OCI-LY1 (cell line): ENCODE results near the gene ATG5.

ENCODE experiments used
- H2AFZ ChIP-seq: fragments of 200-600 bp; sonication (generic), shearing (Covaris generic); 2 replicates; pipeline ENCODE4 v1.6.0; 2014; ENCODE audit warnings: antibody characterized with exemption, mild to moderate bottlenecking, low read length
- H3F3A ChIP-seq: fragments of 200-600 bp; sonication (generic), shearing (Covaris generic); 2 replicates; pipeline ENCODE4 v1.6.0; 2014; ENCODE audit warnings: mild to moderate bottlenecking, antibody characterized with exemption, low read length, moderate library complexity; ENCODE audit not compliant: insufficient read depth
- H3K27ac ChIP-seq: fragments of 200-600 bp; sonication (generic); 2 replicates; pipeline ENCODE4 v1.5.1; 2014; ENCODE audit warnings: low read length, mixed run types, mild to moderate bottlenecking, low read depth; ENCODE audit not compliant: poor library complexity, severe bottlenecking
- H3K27me3 ChIP-seq: fragments of 200-600 bp; sonication (generic); 2 replicates; pipeline ENCODE4 v1.6.0; 2014; ENCODE audit warnings: antibody characterized with exemption, mild to moderate bottlenecking, low read length, moderate library complexity; ENCODE audit not compliant: insufficient read depth
- H3K36me3 ChIP-seq: fragments of 200-600 bp; sonication (generic); 2 replicates; pipeline ENCODE4 v1.6.1; 2014; ENCODE audit warnings: mild to moderate bottlenecking, antibody characterized with exemption, low read length, moderate library complexity, mixed read lengths; ENCODE audit not compliant: insufficient read depth
- H3K4me1 ChIP-seq: fragments of 200-600 bp; sonication (generic); 2 replicates; pipeline ENCODE4 v1.5.1; 2014; ENCODE audit warnings: mild to moderate bottlenecking, low read length, moderate library complexity; ENCODE audit not compliant: insufficient read depth, severe bottlenecking
- H3K4me2 ChIP-seq: fragments of 200-600 bp; sonication (generic), shearing (Covaris generic); 2 replicates; pipeline ENCODE4 v1.6.1; 2014; ENCODE audit warnings: low read length
- H3K4me3 ChIP-seq: fragments of 200-600 bp; sonication (generic); 2 replicates; pipeline ENCODE4 v1.5.1; 2014; ENCODE audit warnings: low read length, low read depth, mild to moderate bottlenecking, mixed read lengths; ENCODE audit not compliant: poor library complexity, severe bottlenecking
- H3K79me2 ChIP-seq: fragments of 200-600 bp; shearing (Covaris generic); 2 replicates; pipeline ENCODE4 v1.6.1; 2016; ENCODE audit warnings: mixed run types, low read length, mixed read lengths; ENCODE audit not compliant: insufficient read depth
- H3K9ac ChIP-seq: fragments of 200-600 bp; sonication (generic), shearing (Covaris generic); 2 replicates; pipeline ENCODE4 v1.6.1; 2014; ENCODE audit warnings: mild to moderate bottlenecking, low read length, mixed read lengths
- H3K9me2 ChIP-seq: fragments of 200-600 bp; sonication (generic), shearing (Covaris generic); 2 replicates; pipeline ENCODE4 v1.6.1; 2014; ENCODE audit warnings: low read depth, mild to moderate bottlenecking, low read length, mixed read lengths
- H3K9me3 ChIP-seq: fragments of 200-600 bp; shearing (Covaris generic); 2 replicates; pipeline ENCODE4 v1.6.1; 2014; ENCODE audit warnings: low read length, mixed read lengths
- H4K20me1 ChIP-seq: fragments of 200-600 bp; sonication (generic), shearing (Covaris generic); 2 replicates; pipeline ENCODE4 v1.6.0; 2016; ENCODE audit warnings: mild to moderate bottlenecking, low read length; ENCODE audit not compliant: insufficient read depth
- CTCF ChIP-seq: fragments of 200-600 bp; sonication (generic), shearing (Covaris generic); IDR thresholded peaks from 2 replicates; pipeline ENCODE4 v1.5.1; 2017; ENCODE audit warnings: mild to moderate bottlenecking, antibody characterized with exemption, low read length, moderate library complexity, mixed read lengths
- EZH2 ChIP-seq: fragments of 200-600 bp; sonication (generic), shearing (Covaris generic); IDR thresholded peaks from 2 replicates; pipeline ENCODE4 v1.8.0; 2017; ENCODE audit warnings: borderline replicate concordance, mixed run types, mild to moderate bottlenecking, antibody characterized with exemption, low read length, moderate library complexity, mixed read lengths

Gene ATG5

GRCh38 chr6:106370639-106371038 lies 45.1 kb upstream of the ATG5 start:
- Histone ChIP-seq H3K36me3 (no peaks in the 10 kb centered on the region), H3K27ac (no peak overlapping the region), H3F3A (no peaks in the 10 kb centered on the region), H3K27me3 (no peaks in the 10 kb centered on the region), H4K20me1 (no peaks in the 10 kb centered on the region), H3K4me1 (no peaks in the 10 kb centered on the region), H3K79me2 (no peaks in the 10 kb centered on the region), H3K4me2 (no peak overlapping the region), H2AFZ (no peak overlapping the region), H3K9me3 (no peaks in the 10 kb centered on the region), H3K9me2 (no peaks in the 10 kb centered on the region), H3K4me3 (no peak overlapping the region), H3K9ac (no peak overlapping the region)
- TF ChIP-seq EZH2 (no peak), CTCF (no peak)

- Histone ChIP-seq H2AFZ (no peak overlapping the region), H3K79me2 (no peaks in the 10 kb centered on the region), H3K36me3 (no peaks in the 10 kb centered on the region), H3F3A (no peaks in the 10 kb centered on the region), H3K4me3 (no peak overlapping the region), H3K27me3 (no peaks in the 10 kb centered on the region), H3K9me2 (no peaks in the 10 kb centered on the region), H3K4me1 (no peaks in the 10 kb centered on the region), H3K4me2 (no peak overlapping the region), H3K9ac (no peak overlapping the region), H4K20me1 (no peaks in the 10 kb centered on the region), H3K27ac (no peak overlapping the region), H3K9me3 (no peaks in the 10 kb centered on the region)
- no peak for TF ChIP-seq CTCF
- no peak for TF ChIP-seq EZH2
Measured at GRCh38 chr6:106369739-106370138, 44.2 kb upstream of the ATG5 start.

- no peak for TF ChIP-seq CTCF
- no peak for TF ChIP-seq EZH2
- H4K20me1 ChIP-seq = no peaks in the 10 kb centered on the region
- no peaks in the 10 kb centered on the region for H3K9me2 ChIP-seq
- no peaks in the 10 kb centered on the region for H3K79me2 ChIP-seq
- no peaks in the 10 kb centered on the region for H3K36me3 ChIP-seq
- H3K4me2 ChIP-seq = no peak overlapping the region
- no peaks in the 10 kb centered on the region for H3F3A ChIP-seq
- H3K9me3 ChIP-seq = no peaks in the 10 kb centered on the region
- H3K4me3 ChIP-seq = no peak overlapping the region
- no peaks in the 10 kb centered on the region for H3K27me3 ChIP-seq
- H3K27ac ChIP-seq = no peak overlapping the region
- no peak overlapping the region for H2AFZ ChIP-seq
- peaks cover 18% of the 10 kb centered on the region for H3K4me1 ChIP-seq
- H3K9ac ChIP-seq = no peak overlapping the region
Measured at GRCh38 chr6:106363401-106364138, 38.0 kb upstream of the ATG5 start.
